HCT116 (cell line): Measurements from ENCODE around the gene VEGFA. TPM values are rescaled to one million over a fixed set of nuclear protein-coding genes. Genes with fewer than 3 reads are reported as not detected.

Source experiments
- ATAC-seq: fragments of 200-7000 bp; cut with Tn5 transposase; 2 replicates; pipeline ENCODE4 v1.9.1; 2020; ENCODE audit warnings: mild to moderate bottlenecking, moderate library complexity
- BruUV-seq: library from RNA; stranded (reverse); fragments of 400-500 nt; replicated peaks from 2 replicates; lab custom pipeline; 2021; lab: Mats Ljungman, UMichigan
- CTCF ChIA-PET: fragments of 300-600 bp; sonication (Branson Sonifier 250); formaldehyde crosslinking; loops from one replicate; lab custom pipeline; 2021; ENCODE audit warnings: antibody characterized with exemption; lab: Charles Lee
- POLR2A ChIA-PET: fragments of 300-600, 350-600 bp; sonication (Branson Sonifier 250); formaldehyde crosslinking; loops from one replicate; lab custom pipeline; 2021; ENCODE audit warnings: antibody characterized with exemption; lab: Charles Lee
- RAD21 ChIA-PET, 2 experiments: fragments of 300-600 bp; sonication (Branson Sonifier 250); formaldehyde crosslinking; loops; one replicate each; lab custom pipeline; 2023; ENCODE audit warnings: low total read pairs in 2 of 2; ENCODE audit not compliant: uncharacterized antibody in 2 of 2, unreplicated experiment in 2 of 2, low non-redundant PET in 1 of 2; lab: Charles Lee
- DNase-seq: peaks from one replicate; pipeline ENCODE4 v3.0.0-alpha.2; 2010; ENCODE audit warnings: low read depth, low spot score
- H2AFZ ChIP-seq: fragments of 200-600 bp; shearing (Covaris generic), sonication (generic); 2 replicates; pipeline ENCODE4 v1.6.1; 2017; ENCODE audit warnings: low read depth, mixed run types, mixed read lengths, antibody characterized with exemption, low read length; ENCODE audit not compliant: poor library complexity, severe bottlenecking
- H3K27ac ChIP-seq: 2 replicates; pipeline ENCODE4 v1.5.1; 2012; ENCODE audit warnings: low read depth, low read length
- H3K27me3 ChIP-seq: fragments of 200-600 bp; sonication (generic); 2 replicates; pipeline ENCODE4 v1.6.1; 2016; ENCODE audit warnings: mixed run types, low read length, mixed read lengths; ENCODE audit not compliant: insufficient read depth
- H3K36me3 ChIP-seq, 2 experiments: fragments of 200-500 bp in 1 of 2; fragments of 200-600 bp in 1 of 2; sonication (Bioruptor generic) in 1 of 2; sonication (generic) in 1 of 2; 2 replicates each; pipeline versions ENCODE4 v1.5.1 to v1.6.1; 2014 to 2016; ENCODE audit warnings: low read length in 2 of 2, inconsistent platforms in 1 of 2, mixed read lengths in 1 of 2, mixed run types in 1 of 2; ENCODE audit not compliant: insufficient read depth in 2 of 2, control insufficient read depth in 1 of 2
- H3K4me1 ChIP-seq, 2 experiments: fragments of 200-600 bp in 1 of 2; sonication (generic) in 1 of 2; 2 replicates each; pipeline versions ENCODE4 v1.5.1 to v1.6.1; 2012 to 2017; ENCODE audit warnings: low read length in 2 of 2, inconsistent platforms in 1 of 2, mild to moderate bottlenecking in 1 of 2, mixed read lengths in 1 of 2, mixed run types in 1 of 2, moderate library complexity in 1 of 2; ENCODE audit not compliant: insufficient read depth in 2 of 2, control insufficient read depth in 1 of 2
- H3K4me2 ChIP-seq: fragments of 200-600 bp; sonication (generic); 2 replicates; pipeline ENCODE4 v1.6.1; 2017; ENCODE audit warnings: mixed run types, low read length, mixed read lengths
- H3K4me3 ChIP-seq, 2 experiments: fragments of 200-600 bp in 1 of 2; sonication (generic) in 1 of 2; replicated peaks in 1 of 2; 2 replicates each; pipeline ENCODE4 v1.5.1; 2011 to 2016; ENCODE audit warnings: low read length in 2 of 2, control low read depth in 1 of 2, low read depth in 1 of 2, mild to moderate bottlenecking in 1 of 2, mixed read lengths in 1 of 2, mixed run types in 1 of 2
- H3K79me2 ChIP-seq: fragments of 200-600 bp; sonication (generic); 2 replicates; pipeline ENCODE4 v1.6.1; 2017; ENCODE audit warnings: mild to moderate bottlenecking, mixed run types, low read length, moderate library complexity, mixed read lengths; ENCODE audit not compliant: insufficient read depth
- H3K9ac ChIP-seq: fragments of 200-600 bp; sonication (generic); 2 replicates; pipeline ENCODE4 v1.6.1; 2016; ENCODE audit warnings: low read length, mixed read lengths
- H3K9me2 ChIP-seq: fragments of 200-600 bp; sonication (generic), shearing (Covaris generic); 2 replicates; pipeline ENCODE4 v1.6.1; 2017; ENCODE audit warnings: mixed run types, mild to moderate bottlenecking, moderate library complexity; ENCODE audit not compliant: insufficient read depth
- H3K9me3 ChIP-seq, 2 experiments: fragments of 200-500 bp in 1 of 2; fragments of 200-600 bp in 1 of 2; sonication (Bioruptor generic) in 1 of 2; sonication (generic) in 1 of 2; 2 replicates each; pipeline ENCODE4 v1.6.1; 2014 to 2017; ENCODE audit warnings: low read length in 2 of 2, mixed read lengths in 2 of 2, inconsistent platforms in 1 of 2, low read depth in 1 of 2, mild to moderate bottlenecking in 1 of 2, mixed run types in 1 of 2, moderate library complexity in 1 of 2; ENCODE audit not compliant: control insufficient read depth in 1 of 2, insufficient read depth in 1 of 2
- H4K20me1 ChIP-seq: fragments of 200-600 bp; sonication (generic), shearing (Covaris generic); 2 replicates; pipeline ENCODE4 v1.6.1; 2017; ENCODE audit warnings: mixed run types, mild to moderate bottlenecking, moderate library complexity; ENCODE audit not compliant: insufficient read depth
- ATF3 ChIP-seq: IDR thresholded peaks from 2 replicates; pipeline ENCODE4 v1.6.1; 2012
- CBX3 ChIP-seq: IDR thresholded peaks from 2 replicates; pipeline ENCODE4 v1.6.1; 2012; ENCODE audit warnings: low read depth
- CEBPB ChIP-seq: IDR thresholded peaks from 2 replicates; pipeline ENCODE4 v1.6.1; 2012; ENCODE audit warnings: low read depth
- CTCF ChIP-seq, 3 experiments: fragments of 200-600 bp in 1 of 3; sonication (generic) in 1 of 3; IDR thresholded peaks in 2 of 3; conservative IDR thresholded peaks in 1 of 3; 2 replicates each; pipeline ENCODE4 v1.5.1; 2012 to 2017; ENCODE audit warnings: low read depth in 2 of 3, low read length in 2 of 3, antibody characterized with exemption in 1 of 3, borderline replicate concordance in 1 of 3, control low read depth in 1 of 3, mild to moderate bottlenecking in 1 of 3, mixed read lengths in 1 of 3, mixed run types in 1 of 3, moderate library complexity in 1 of 3; ENCODE audit not compliant: insufficient read depth in 1 of 3
- EGR1 ChIP-seq: IDR thresholded peaks from 2 replicates; pipeline ENCODE4 v1.6.1; 2012; ENCODE audit warnings: low read depth
- ELF1 ChIP-seq: IDR thresholded peaks from 2 replicates; pipeline ENCODE4 v1.6.1; 2012; ENCODE audit warnings: low read depth, borderline replicate concordance
- EZH2 ChIP-seq: fragments of 200-600 bp; sonication (generic); IDR thresholded peaks from 2 replicates; pipeline ENCODE4 v1.6.1; 2017; ENCODE audit warnings: antibody characterized with exemption, mixed run types
- EZH2phosphoT487 ChIP-seq: fragments of 200-600 bp; IDR thresholded peaks from 2 replicates; pipeline ENCODE4 v1.6.1; 2018; ENCODE audit warnings: antibody characterized with exemption, borderline replicate concordance
- FOSL1 ChIP-seq: IDR thresholded peaks from 2 replicates; pipeline ENCODE4 v1.6.1; 2012; ENCODE audit warnings: low read depth
- JUND ChIP-seq: IDR thresholded peaks from 2 replicates; pipeline ENCODE4 v1.6.1; 2012
- POLR2A ChIP-seq: IDR thresholded peaks from 2 replicates; pipeline ENCODE4 v1.7.0; 2011; ENCODE audit warnings: borderline replicate concordance; ENCODE audit not compliant: insufficient read depth, insufficient read length; ENCODE audit errors: extremely low read depth
- POLR2AphosphoS5 ChIP-seq: IDR thresholded peaks from 2 replicates; pipeline ENCODE4 v1.6.1; 2011; ENCODE audit warnings: mild to moderate bottlenecking, low read depth, low read length, moderate library complexity
- RAD21 ChIP-seq: IDR thresholded peaks from 2 replicates; pipeline ENCODE4 v1.6.1; 2012; ENCODE audit warnings: low read depth, mild to moderate bottlenecking
- REST ChIP-seq: IDR thresholded peaks from 2 replicates; pipeline ENCODE4 v1.6.1; 2012; ENCODE audit warnings: low read depth
- SIN3A ChIP-seq: IDR thresholded peaks from 2 replicates; pipeline ENCODE4 v1.6.1; 2012; ENCODE audit warnings: low read depth
- SRF ChIP-seq: IDR thresholded peaks from 2 replicates; pipeline ENCODE4 v1.6.1; 2012; ENCODE audit warnings: low read depth
- TCF7L2 ChIP-seq: IDR thresholded peaks from 2 replicates; pipeline ENCODE4 v1.7.0; 2011; ENCODE audit warnings: borderline replicate concordance, inconsistent platforms; ENCODE audit not compliant: insufficient read depth, insufficient read length; ENCODE audit errors: extremely low read depth
- YY1 ChIP-seq: IDR thresholded peaks from 2 replicates; pipeline ENCODE4 v1.6.1; 2011; ENCODE audit warnings: low read length, low read depth, moderate library complexity, mild to moderate bottlenecking; ENCODE audit not compliant: insufficient replicate concordance; ENCODE audit errors: extremely low read depth
- ZBTB33 ChIP-seq: IDR thresholded peaks from 2 replicates; pipeline ENCODE4 v1.6.1; 2011; ENCODE audit warnings: mild to moderate bottlenecking, low read length, moderate library complexity; ENCODE audit not compliant: insufficient replicate concordance; ENCODE audit errors: extremely low read depth
- ZNF274 ChIP-seq: fragments of 200-500 bp; sonication (Bioruptor generic); IDR thresholded peaks from 2 replicates; pipeline ENCODE4 v1.6.1; 2014; ENCODE audit warnings: mild to moderate bottlenecking, low read depth, low read length, inconsistent platforms
- intact Hi-C: fragments of 100-400 bp; cut with micrococcal nuclease; formaldehyde crosslinking; loops from 2 replicates; pipeline ENCODE4 v1.10.0; 2022
- total RNA-seq: library from RNA; stranded (reverse); gene quantifications from one replicate; pipeline ENCODE4 v1.2.1, GENCODE V29; 2021; ENCODE audit not compliant: unreplicated experiment

Gene VEGFA
- total RNA-seq, 1 experiment from 2014 or later, result 112 TPM

GRCh38 chr6:43742285-43742684 lies 27.7 kb upstream of the VEGFA start:
- Histone ChIP-seq H2AFZ (no peak overlapping the region), H3K9ac (no peak overlapping the region), H3K27me3 (no peaks in the 10 kb centered on the region), H4K20me1 (no peaks in the 10 kb centered on the region), H3K4me2 (no peak overlapping the region), H3K27ac (no peak overlapping the region), H3K36me3 (no peaks in the 10 kb centered on the region), H3K79me2 (no peaks in the 10 kb centered on the region), H3K4me1 (peaks cover 0 to 6% of the 10 kb centered on the region in 2 experiments; a peak in 3 of 4 replicates), H3K9me3 (no peaks in the 10 kb centered on the region), H3K4me3 (no peak overlapping the region), H3K9me2 (no peaks in the 10 kb centered on the region)
- ChIA-PET RAD21 (no interaction called here), POLR2A (no interaction called here), CTCF (no interaction called here)
- no peak for DNase-seq
- no TSS peak for BruUV-seq
- intact Hi-C loops, result no loop called here
- no peak for ATAC-seq
- TF ChIP-seq FOSL1, result no peak
- no peak for TF ChIP-seq CEBPB
- TF ChIP-seq CTCF (IDR thresholded peaks at IDR 0.05 in 2 of 3, conservative IDR thresholded peaks at IDR 0.05 in 1 of 3; ENCODE audit: borderline replicate concordance in 1 of 3, insufficient read depth in 1 of 3, low read depth in 2 of 3, low read length in 2 of 3), result no peak
- no peak for TF ChIP-seq EGR1
- TF ChIP-seq EZH2phosphoT487, result no peak
- TF ChIP-seq EZH2, result no peak
- TF ChIP-seq ZNF274, result no peak
- TF ChIP-seq RAD21, result no peak
- no peak for TF ChIP-seq TCF7L2
- TF ChIP-seq POLR2A, result no peak
- no peak for TF ChIP-seq REST
- TF ChIP-seq ELF1, result no peak
- no peak for TF ChIP-seq ZBTB33
- no peak for TF ChIP-seq POLR2AphosphoS5
- no peak for TF ChIP-seq CBX3
- no peak for TF ChIP-seq ATF3
- no peak for TF ChIP-seq JUND
- TF ChIP-seq YY1, result no peak
- TF ChIP-seq SIN3A, result no peak
- no peak for TF ChIP-seq SRF
